AG04450 (cell line): Measurements from ENCODE around the gene DRICH1. TPM values are rescaled to one million over a fixed set of nuclear protein-coding genes. Genes with fewer than 3 reads are reported as not detected.

Source experiments
- CTCF ChIA-PET: fragments of 300-600, 350-600 bp; formaldehyde crosslinking; extraction: SDS; loops from one replicate; lab custom pipeline; 2022; ENCODE audit warnings: antibody characterized with exemption, inconsistent platforms; lab: Charles Lee
- POLR2A ChIA-PET: fragments of 350-600 bp; formaldehyde crosslinking; extraction: SDS; loops from one replicate; lab custom pipeline; 2021; ENCODE audit warnings: antibody characterized with exemption, inconsistent platforms; lab: Yijun Ruan, JAX
- DNase-seq: peaks from one replicate; pipeline ENCODE4 v3.0.0-alpha.2; 2011; ENCODE audit warnings: low read depth, low spot score
- H3K27ac ChIP-seq: one replicate; pipeline ENCODE4 v1.5.1; 2012; ENCODE audit warnings: low read depth, low read length, control low read depth
- H3K27me3 ChIP-seq: one replicate; pipeline ENCODE4 v1.6.0; 2012; ENCODE audit warnings: low read length; ENCODE audit not compliant: control insufficient read depth, insufficient read depth
- H3K4me3 ChIP-seq: 2 replicates; pipeline ENCODE4 v1.5.1; 2011; ENCODE audit warnings: mild to moderate bottlenecking, low read depth, low read length, control low read depth
- H3K9me3 ChIP-seq: 2 replicates; pipeline ENCODE4 v1.5.1; 2012; ENCODE audit warnings: low read length; ENCODE audit not compliant: control insufficient read depth, insufficient read depth
- CTCF ChIP-seq: IDR thresholded peaks from 2 replicates; pipeline ENCODE4 v1.5.1; 2011; ENCODE audit warnings: low read depth, low read length, control low read depth, inconsistent platforms
- polyA plus RNA-seq: library from polyadenylated mRNA; depleted of rRNA; stranded (reverse); fragments of >200 nt; gene quantifications from 2 replicates; pipeline ENCODE4 v1.2.3, GENCODE V29; 2011

Gene DRICH1
- polyA plus RNA-seq, 1 experiment = 0.17 TPM

- H3K9me3 ChIP-seq = no peaks in the 10 kb centered on the region; the same call in 1 of the 2 replicates
- ChIA-PET CTCF (no interaction called here), POLR2A (no interaction called here)
- H3K4me3 ChIP-seq = no peak overlapping the region
- H3K27ac ChIP-seq = no peak overlapping the region
- no peak for DNase-seq
- peaks cover 3% of the 10 kb centered on the region for H3K27me3 ChIP-seq
- TF ChIP-seq CTCF = no peak
Observed at GRCh38 chr22:23608583-23608982, 23.5 kb downstream of the DRICH1 start.

DNA sequence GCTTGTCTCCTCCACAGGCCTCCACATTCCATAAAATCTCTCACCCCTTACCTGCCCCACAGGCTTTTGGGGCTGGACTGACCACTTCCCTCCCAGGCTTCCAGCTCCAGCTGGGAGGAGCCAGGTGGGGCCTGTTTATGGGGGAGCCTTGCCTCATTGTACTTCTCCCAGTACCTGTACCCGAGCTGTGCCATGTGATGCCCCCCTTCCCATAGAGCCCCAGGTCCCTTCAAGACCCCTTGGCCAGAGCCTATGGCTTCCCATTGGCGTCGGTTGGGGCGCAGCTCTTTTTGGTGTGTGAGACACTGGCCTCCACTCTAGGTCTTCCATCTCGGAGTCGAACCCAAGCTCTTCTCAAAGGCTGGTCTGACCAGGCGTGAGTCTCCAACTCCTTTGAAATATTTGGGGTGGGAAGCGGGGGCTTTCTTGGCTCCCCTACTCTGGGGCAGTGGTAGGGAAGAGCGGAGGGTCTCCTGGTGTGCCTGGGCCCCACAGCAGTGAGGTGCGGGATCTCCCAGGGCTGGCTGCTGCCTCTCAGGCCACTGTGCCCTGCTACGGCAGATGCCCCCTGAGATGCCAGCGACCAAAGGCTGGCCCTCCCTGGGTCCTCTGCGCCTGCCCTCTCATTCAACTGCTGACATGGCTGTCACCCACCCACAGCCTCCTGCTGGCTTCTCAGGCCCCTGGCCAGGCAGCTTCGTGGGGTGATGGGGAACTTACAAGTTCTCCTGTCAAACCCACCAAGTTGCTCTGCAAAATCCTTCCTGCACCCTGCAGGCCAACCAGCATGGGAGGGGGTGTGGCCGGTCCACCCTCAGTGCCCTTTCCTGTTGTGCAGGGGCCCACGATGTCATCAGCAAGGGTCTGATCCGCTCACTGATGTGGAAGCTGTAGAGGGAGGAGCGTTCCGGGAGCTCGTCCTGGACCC is 25.7 kb downstream of the DRICH1 start:
- Histone ChIP-seq H3K4me3 (no peak overlapping the region), H3K9me3 (no peaks in the 10 kb centered on the region; the same call in 1 of the 2 replicates), H3K27me3 (peaks cover 3% of the 10 kb centered on the region), H3K27ac (no peak overlapping the region)
- DNase-seq = no peak
- ChIA-PET CTCF (no interaction called here), POLR2A (no interaction called here)
- no peak for TF ChIP-seq CTCF

DNA sequence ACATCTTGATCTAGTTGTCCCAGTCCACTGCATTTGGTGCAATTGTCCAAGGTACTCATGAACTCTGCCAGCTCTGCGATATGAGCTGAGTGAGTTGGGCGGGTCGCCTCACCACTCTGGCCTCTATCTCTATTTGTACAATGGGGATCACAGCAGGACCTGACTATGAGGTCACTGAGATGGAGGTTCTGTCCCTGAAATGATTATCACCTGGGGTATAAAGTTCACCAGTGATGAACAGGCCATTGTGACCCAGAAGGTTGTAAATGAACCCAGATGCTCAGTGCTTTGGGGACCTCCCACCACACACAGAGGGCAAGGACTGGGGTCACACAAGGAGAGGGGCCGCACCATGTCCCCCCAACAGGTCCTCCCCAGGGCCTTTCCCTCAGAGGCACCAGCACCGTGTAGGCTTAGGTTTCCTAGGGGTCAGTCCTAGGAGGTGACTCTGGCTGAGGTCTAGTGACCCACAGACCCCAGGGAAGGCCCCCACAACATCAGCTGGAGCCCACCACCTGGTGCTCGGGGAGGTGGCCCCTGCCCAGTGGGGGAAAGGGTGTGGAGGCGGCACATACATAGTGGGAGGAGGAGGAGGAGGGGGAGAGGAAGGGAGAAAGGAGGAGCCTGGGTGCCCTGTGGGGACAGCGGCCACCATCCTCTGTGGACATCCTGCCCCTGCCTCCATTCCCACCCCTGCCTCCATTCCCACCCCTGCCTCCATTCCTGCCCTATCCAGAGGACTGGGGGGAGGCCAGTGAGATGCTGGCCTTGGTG is 27.0 kb downstream of the DRICH1 start:
- no peaks in the 10 kb centered on the region; the same call in 1 of the 2 replicates for H3K9me3 ChIP-seq
- CTCF ChIA-PET = no interaction called here
- H3K27me3 ChIP-seq = peaks cover 3% of the 10 kb centered on the region
- TF ChIP-seq CTCF = no peak
- no peak for DNase-seq
- H3K4me3 ChIP-seq = no peak overlapping the region
- POLR2A ChIA-PET = no interaction called here
- no peak overlapping the region for H3K27ac ChIP-seq

DNA sequence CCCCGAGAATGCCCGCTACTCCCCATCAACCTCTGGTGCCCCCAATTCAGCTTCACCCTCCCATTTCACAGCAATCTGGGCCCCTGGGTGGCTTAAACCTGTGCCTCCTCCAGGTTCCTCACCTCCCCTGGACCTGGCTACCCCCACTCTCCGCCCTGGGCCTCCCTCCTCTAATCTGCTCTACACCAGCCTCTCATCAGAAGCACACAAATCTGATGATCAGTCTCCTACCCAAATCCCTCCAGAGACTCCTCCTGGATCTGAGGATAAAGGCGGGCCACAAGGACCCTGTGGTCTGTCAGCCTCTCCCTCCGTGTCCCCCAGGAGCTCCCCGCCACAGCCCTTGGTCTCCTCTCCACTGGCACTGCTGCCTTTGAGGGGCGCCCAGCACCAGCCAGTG is 28.9 kb downstream of the DRICH1 start:
- Histone ChIP-seq H3K27ac (no peak overlapping the region), H3K27me3 (peaks cover 3% of the 10 kb centered on the region), H3K4me3 (no peak overlapping the region), H3K9me3 (no peaks in the 10 kb centered on the region; the same call in 1 of the 2 replicates)
- ChIA-PET POLR2A (no interaction called here), CTCF (interaction anchor here (0.6 kb wide), 1 partner anchor 321 kb away, joined by 3 read pairs; no protein-coding TSS in a partner anchor)
- no peak for TF ChIP-seq CTCF
- DNase-seq = no peak
